ENCODE results near the gene ST3GAL3. TPM values are rescaled to one million over a fixed set of nuclear protein-coding genes. Genes with fewer than 3 reads are reported as not detected.
A peak's percentile ranks its signal among the peaks of the same experiment; 100 is the strongest.

Gene ST3GAL3
- total RNA-seq, 1 experiment from 2014 or later: 8.3 TPM

- Histone ChIP-seq H3K4ac (ENCODE audit: low read depth, low read length) (no peak overlapping the region), H3K4me1 (ENCODE audit: insufficient read depth, low read length) (peaks cover 18% of the 10 kb centered on the region; the same call in 1 of the 2 replicates), H4K5ac (ENCODE audit: insufficient read length, low read depth, low read length) (no peak overlapping the region), H4K8ac (replicated peaks; ENCODE audit: insufficient read length, low read depth, low read length) (no peak overlapping the region), H2BK120ac (ENCODE audit: low read depth, low read length, poor library complexity, severe bottlenecking) (no peak overlapping the region), H3K23ac (ENCODE audit: insufficient read length, low read depth, low read length) (no peak overlapping the region), H3T11ph (ENCODE audit: low read length) (no peak overlapping the region), H3K9ac (ENCODE audit: extremely low read depth, insufficient read length, low read length) (no peak overlapping the region), H3K79me1 (ENCODE audit: insufficient read depth, low read depth, low read length, poor library complexity, severe bottlenecking) (no peaks in the 10 kb centered on the region), H3K27ac (ENCODE audit: insufficient read length, low read depth, low read length) (peak overlapping the region; percentile 89), H2AK5ac (ENCODE audit: insufficient read length, low read length) (no peak overlapping the region), H2BK15ac (ENCODE audit: low read depth, low read length) (no peak overlapping the region), H3K56ac (ENCODE audit: insufficient read length, low read depth, low read length) (no peak overlapping the region), H2BK12ac (ENCODE audit: insufficient read length, low read depth, low read length) (peak overlapping the region; percentile 21), H4K91ac (ENCODE audit: insufficient read length, low read depth, low read length) (no peak overlapping the region), H4K20me1 (ENCODE audit: control insufficient read depth, insufficient read depth, insufficient read length) (no peaks in the 10 kb centered on the region), H2BK5ac (ENCODE audit: insufficient read length, low read length) (no peak overlapping the region), H3K14ac (ENCODE audit: insufficient read depth, low read length) (no peak overlapping the region), H3K27me3 (ENCODE audit: insufficient read depth, low read length) (no peaks in the 10 kb centered on the region), H3K9me3 (ENCODE audit: control insufficient read depth, low read depth, low read length) (peaks cover 6% of the 10 kb centered on the region), H2BK20ac (ENCODE audit: low read depth, low read length, poor library complexity, severe bottlenecking) (no peak overlapping the region), H3K23me2 (ENCODE audit: insufficient read length, low read depth, low read length, poor library complexity, severe bottlenecking) (no peaks in the 10 kb centered on the region), H3K79me2 (ENCODE audit: insufficient read depth, low read length) (no peaks in the 10 kb centered on the region), H2AFZ (ENCODE audit: low read length) (no peak overlapping the region), H3K18ac (ENCODE audit: insufficient read length, low read depth, low read length) (peak overlapping the region; percentile 5), H3K4me2 (ENCODE audit: insufficient read depth, insufficient read length, low read length) (no peak overlapping the region)
- Mint-ChIP-seq H3K4me3 (peak overlapping the region; percentile 11 to 32; a peak in 3 of 5 replicates), H3K27ac (peak overlapping the region; percentile 87 to 93 (median 92)), H3K27me3 (ENCODE audit: low read depth) (no peaks in the 10 kb centered on the region), H3K4me1 (peaks cover 48 to 54% of the 10 kb centered on the region in 2 experiments), H3K36me3 (ENCODE audit: insufficient read depth in 1 of 3, low read depth in 3 of 3) (peaks cover 21 to 34% (median 22%) of the 10 kb centered on the region in 3 experiments), H3K9me3 (peaks cover 20 to 22% of the 10 kb centered on the region in 2 experiments)
- no CpG with 5 or more reads among the region's 1 CpG for WGBS (ENCODE audit: extremely low coverage, insufficient read length, low lambda C conversion rate)
- no peak for DNase-seq
- no peak for TF ChIP-seq CTCF (conservative IDR thresholded peaks at IDR 0.05)
Measured at GRCh38 chr1:43841321-43842174, 134.2 kb downstream of the ST3GAL3 start.
